Activated CD4-positive, alpha-beta T cell treated with anti-CD3 and anti-CD28 coated beads, Interleukin-2, amount 50 U/mL, for 4 hours (primary cell): ENCODE measurements around the gene MPND.

Source experiments
- DNase-seq, 2 experiments: peaks; one replicate each; pipeline ENCODE4 v3.0.0-alpha.2; 2020

Gene MPND

DNA sequence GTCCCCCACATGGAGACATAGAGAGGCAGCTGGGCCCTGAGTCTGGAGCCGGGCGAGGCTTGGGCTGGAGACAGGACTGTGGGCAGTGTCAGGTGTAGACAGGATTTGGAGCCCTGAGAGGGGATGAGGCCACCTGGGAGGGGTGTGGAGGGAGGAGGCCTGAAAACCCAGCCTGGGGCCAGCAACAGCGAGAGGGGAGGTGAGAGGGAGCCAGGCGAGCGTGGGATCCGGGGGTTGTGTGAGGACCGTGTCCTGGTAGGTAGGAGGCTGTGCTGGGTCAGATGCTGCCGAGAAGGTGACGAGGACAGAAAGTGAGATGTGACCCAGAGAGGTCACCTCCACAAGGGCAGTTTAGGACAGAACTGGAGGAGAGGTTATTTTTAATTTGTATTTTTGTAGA lies 7.4 kb downstream of the MPND start:
- DNase-seq, result no peak

DNA sequence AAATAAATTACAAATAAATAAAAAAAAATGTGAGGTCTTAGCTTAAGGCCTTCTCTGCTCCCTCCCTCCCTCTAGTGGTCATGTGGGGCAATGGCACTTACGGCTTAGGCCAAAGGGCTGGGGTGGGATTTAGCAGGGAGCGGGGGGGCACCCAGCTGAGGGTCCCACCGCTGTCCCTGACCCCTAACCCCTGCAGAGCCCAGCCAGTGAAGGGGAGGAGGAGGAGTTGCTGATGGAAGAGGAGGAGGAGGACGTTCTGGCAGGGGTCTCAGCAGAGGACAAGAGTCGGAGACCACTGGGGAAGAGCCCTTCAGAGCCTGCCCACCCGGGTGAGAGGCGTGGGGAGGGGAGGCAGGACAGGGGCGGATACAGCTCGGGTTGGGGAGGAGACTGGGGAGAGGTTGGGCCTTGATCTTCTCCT lies 9.3 kb downstream of the MPND start:
- peak; percentile 60 to 62 for DNase-seq

- no peak for DNase-seq
Observed at GRCh38 chr19:4354282-4354681, 10.9 kb downstream of the MPND start.

- DNase-seq, result no peak
Observed at GRCh38 chr19:4354897-4355296, 11.5 kb downstream of the MPND start.

GRCh38 chr19:4357095-4357797 lies 13.9 kb downstream of the MPND start:
- no peak for DNase-seq

DNA sequence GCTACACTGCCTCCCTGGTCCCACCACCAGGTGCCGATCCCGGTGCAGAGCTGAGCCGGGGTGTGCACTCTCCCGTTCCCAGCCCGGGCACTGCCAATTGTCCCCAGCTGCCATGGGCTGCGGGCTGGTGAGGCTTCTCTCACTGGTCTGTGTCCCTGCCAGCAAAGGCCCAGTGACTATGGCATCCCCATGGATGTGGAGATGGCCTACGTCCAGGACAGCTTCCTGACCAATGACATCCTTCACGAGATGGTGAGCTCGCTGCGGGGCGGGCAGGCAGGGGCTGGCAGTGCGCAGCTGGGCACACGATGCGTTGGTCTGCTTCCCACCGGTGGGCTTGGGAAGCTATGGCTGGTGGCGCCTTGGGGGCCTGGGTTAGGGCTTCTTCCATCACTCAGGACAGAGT lies 14.6 kb downstream of the MPND start:
- DNase-seq, result no peak

DNA sequence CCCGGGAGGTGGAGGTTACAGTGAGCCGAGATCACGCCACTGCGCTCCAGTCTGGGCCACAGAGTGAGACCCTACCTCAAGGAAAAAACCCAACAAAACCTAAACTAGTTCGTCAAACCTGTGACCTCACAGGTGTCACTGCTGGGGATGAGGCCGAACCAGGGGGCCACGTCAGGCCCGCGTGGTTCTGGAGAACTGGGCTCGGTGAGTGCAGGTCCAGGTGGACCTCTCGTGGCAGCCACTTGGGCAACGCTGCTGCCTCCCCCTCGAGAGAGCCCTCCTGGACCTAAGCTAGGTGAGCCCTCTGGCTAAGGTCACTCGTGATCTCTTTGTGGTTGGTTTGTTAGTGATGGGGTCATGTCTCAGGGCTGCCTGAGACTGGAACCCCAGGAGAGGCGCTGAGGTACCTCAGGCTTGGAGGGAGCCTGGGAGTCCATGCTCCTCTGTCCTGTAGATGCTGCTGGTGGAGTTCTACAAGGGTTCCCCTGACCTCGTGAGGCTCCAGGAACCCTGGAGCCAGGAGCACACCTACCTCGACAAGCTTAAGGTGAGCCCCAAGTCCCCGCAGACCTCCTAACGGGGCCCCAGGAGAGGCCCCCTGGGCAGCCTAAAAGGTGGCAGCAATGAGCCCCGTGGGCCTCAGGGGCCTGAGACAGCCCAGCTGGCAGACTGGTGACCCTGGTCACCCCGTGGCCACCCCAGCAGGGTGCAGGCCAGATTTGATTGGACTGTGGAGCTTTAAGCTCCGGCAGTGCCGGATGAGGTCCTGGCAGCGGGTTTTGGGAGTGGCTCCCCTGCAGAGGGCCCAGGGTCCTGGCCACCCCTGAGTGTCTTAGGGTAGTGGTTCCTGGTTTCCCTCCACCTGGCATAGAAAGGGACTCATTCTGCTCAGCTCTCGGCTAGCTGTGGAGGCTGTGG lies 15.6 kb downstream of the MPND start:
- no peak for DNase-seq

GRCh38 chr19:4359627-4360000 lies 16.3 kb downstream of the MPND start:
- DNase-seq, result no peak

GRCh38 chr19:4360081-4360569 lies 16.8 kb downstream of the MPND start:
- no peak for DNase-seq

DNA sequence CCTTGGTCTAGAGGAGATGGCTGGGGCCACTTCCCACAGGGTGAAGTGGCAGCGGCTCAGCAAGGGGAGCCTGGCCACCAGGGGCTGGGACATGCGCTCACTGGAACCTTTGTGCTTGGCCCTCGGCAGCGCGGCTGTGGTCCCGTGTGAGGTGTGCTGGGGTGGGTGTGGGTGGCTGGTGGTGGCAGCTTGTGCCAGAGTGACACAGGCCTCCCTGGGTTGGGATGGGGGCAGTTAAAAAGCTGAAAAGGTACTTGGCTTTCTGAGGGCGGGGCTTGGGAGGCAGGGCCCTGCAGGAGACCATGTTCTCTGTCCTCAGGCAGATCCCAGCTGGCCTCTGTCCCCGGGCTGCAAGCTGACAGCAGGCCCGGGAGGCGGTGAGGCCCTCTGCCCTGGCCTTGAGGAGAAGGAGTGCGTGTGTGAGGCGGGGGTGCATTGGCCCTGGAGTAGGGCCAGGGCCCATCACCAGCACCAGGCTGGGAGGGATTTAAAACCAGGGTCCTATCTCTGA lies 17.3 kb downstream of the MPND start:
- no peak for DNase-seq

- DNase-seq, result no peak
Observed at GRCh38 chr19:4361152-4362046, 18.0 kb downstream of the MPND start.

GRCh38 chr19:4362101-4362828 lies 18.9 kb downstream of the MPND start:
- no peak for DNase-seq

DNA sequence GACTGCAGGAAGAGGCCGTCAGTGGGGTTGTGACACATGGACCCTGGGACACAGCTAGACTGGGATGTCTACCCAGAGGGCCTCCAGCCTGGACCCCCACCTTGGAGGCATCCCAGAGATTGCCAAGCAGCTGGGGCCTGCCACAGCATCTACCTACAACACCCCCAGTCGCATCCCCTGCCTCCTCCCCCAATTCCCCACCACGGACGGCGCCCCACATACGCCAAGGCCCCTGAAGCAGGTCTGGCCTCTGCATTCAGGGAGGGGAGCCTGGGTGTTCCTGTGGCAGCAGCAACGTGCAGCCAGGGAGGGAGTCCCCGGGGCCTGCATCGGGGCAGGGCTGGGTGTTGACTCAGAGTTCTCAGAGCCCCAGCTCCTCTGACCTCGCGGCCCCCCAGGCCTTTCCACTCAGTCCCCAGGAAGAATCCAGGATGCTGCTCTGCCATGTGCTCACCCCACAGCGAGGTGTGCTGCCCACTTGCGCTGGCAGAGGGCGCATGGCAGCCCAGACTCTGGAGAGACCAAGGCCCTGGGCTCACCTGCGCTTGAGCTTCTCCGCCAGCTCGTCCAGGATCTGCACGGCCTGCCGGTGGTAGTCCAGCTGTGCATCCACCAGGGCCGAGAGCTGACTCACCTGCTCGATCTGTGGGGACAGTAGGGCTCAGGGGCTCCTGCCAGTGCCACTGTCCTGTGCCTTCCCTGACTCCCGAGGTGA lies 19.6 kb downstream of the MPND start:
- DNase-seq, result no peak

- no peak for DNase-seq
Observed at GRCh38 chr19:4363571-4364304, 20.4 kb downstream of the MPND start.

GRCh38 chr19:4365341-4365740 lies 22.0 kb downstream of the MPND start:
- no peak for DNase-seq

- no peak for DNase-seq
Observed at GRCh38 chr19:4365791-4366665, 22.7 kb downstream of the MPND start.

DNA sequence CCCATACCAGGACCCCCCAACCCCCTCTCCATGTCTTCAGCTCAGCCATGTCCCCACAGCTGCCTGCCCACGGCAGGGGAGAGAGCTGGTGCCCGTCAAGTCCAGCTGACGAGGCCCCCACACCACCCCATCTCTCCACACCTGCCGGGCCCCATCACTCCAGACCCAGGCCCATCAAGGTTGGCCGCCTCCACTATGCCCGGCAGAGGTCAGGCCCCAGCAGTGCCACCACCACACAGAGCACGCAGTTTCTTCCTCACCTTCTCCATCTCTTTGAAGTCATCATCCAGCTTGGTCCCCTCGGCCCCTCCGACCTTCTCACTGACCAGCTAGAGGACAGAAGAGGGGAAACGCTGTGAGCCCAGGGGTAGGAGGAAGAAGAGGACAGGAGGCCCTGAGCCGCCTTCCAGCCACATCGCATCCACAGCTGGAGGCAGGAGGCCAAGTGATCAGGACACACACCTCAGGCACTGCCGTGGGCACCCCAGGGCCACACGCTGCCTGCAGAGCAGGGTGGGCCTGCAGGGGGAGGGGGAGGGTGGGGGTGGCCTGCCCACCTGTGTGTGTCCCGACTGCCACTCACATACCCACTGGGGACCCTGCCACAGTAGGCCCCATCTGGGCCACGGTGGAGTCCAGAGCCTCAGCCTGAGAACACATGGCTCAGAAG lies 23.4 kb downstream of the MPND start:
- no peak for DNase-seq

DNA sequence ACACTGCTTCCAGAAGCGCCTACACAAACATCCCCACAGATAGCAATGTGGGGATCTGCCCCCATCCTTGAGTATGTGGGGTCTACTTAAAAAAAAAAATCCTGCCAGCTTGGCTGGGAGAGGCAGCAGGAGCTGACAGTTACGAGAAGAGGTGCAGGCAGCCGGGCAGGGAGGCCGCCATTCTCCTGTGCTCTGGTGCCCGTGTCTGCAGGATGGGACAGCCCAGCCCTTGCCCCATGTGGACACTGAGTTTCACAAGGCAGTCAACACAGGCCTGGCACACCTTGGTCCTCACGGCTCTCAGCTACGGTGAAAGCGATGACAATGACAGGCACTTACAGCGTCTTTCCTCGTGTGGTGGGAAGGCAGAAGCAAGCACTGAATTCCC lies 24.0 kb downstream of the MPND start:
- DNase-seq, result no peak

DNA sequence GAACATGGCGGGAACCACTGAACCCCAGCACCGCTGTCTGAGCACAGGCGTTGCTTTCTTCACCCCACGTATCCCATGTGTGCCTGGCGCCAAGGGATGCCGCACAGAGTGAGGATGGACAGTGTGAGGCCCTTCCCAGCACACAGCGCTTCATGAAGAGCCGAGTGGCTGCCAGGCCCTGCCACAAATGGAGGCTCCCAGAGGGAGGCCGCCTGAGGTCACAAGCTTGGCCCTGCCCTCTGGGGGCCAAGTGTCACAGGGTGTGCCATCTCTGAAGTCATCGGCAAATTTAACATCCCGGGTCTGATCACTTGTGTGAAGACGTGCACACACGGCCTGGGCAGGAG lies 24.4 kb downstream of the MPND start:
- DNase-seq, result no peak
